Esophagus (tissue), 2 donors: ENCODE measurements around the gene MFRP. TPM values are rescaled to one million over a fixed set of nuclear protein-coding genes. Genes with fewer than 3 reads are reported as not detected.

Source experiments
- H3K27ac ChIP-seq, 2 donors: one replicate each; pipeline ENCODE4 v1.5.1; 2013; ENCODE audit warnings: low read depth in 2 of 2, mild to moderate bottlenecking in 2 of 2, inconsistent platforms in 1 of 2, low read length in 1 of 2, moderate library complexity in 1 of 2
- H3K27me3 ChIP-seq, 2 donors: one replicate each; pipeline ENCODE4 v1.6.1; 2013; ENCODE audit warnings: low read length in 2 of 2, control low read depth in 1 of 2, mild to moderate bottlenecking in 1 of 2; ENCODE audit not compliant: insufficient read depth in 2 of 2, control insufficient read depth in 1 of 2
- H3K36me3 ChIP-seq, 2 donors: one replicate each; pipeline ENCODE4 v1.6.1; 2013; ENCODE audit warnings: low read length in 1 of 2; ENCODE audit not compliant: control insufficient read depth in 2 of 2, insufficient read depth in 2 of 2
- H3K4me1 ChIP-seq, 2 donors: one replicate each; pipeline ENCODE4 v1.6.1; 2013; ENCODE audit warnings: low read length in 1 of 2; ENCODE audit not compliant: control insufficient read depth in 2 of 2, insufficient read depth in 2 of 2
- H3K4me3 ChIP-seq, 2 donors: one replicate each; pipeline ENCODE4 v1.5.1; 2013; ENCODE audit warnings: low read length in 2 of 2, mild to moderate bottlenecking in 2 of 2, low read depth in 1 of 2, moderate library complexity in 1 of 2
- H3K9me3 ChIP-seq, 2 donors: one replicate each; pipeline ENCODE4 v1.6.1; 2013; ENCODE audit warnings: mild to moderate bottlenecking in 2 of 2, low read depth in 1 of 2, low read length in 1 of 2, moderate library complexity in 1 of 2; ENCODE audit not compliant: control insufficient read depth in 2 of 2, insufficient read depth in 1 of 2
- WGBS, 2 donors: extraction: QIAGEN DNeasy Blood & Tissue Kit; methylation state at CpG; one replicate each; pipeline ENCODE4 v1.1.7; 2013; 5-methylcytosine and 5-hydroxymethylcytosine counted together
- polyA plus RNA-seq, 2 donors: library from polyadenylated mRNA; stranded (reverse); fragments of 200-250 nt; gene quantifications; one replicate each; pipeline ENCODE4 v1.2.3, GENCODE V29; 2013
- donor health status: healthy with polysubstance abuse.
- donor health status: Bipolar disorder and iron deficiency.

MFRP gene
- polyA plus RNA-seq, 2 donors: not detected

- Histone ChIP-seq H3K4me1 (peaks cover 9 to 25% of the 10 kb centered on the region in 2 donors), H3K27me3 (no peaks in the 10 kb centered on the region), H3K9me3 (no peaks in the 10 kb centered on the region), H3K36me3 (peaks cover 0 to 4% of the 10 kb centered on the region in 2 donors), H3K27ac (peak overlapping the region; percentile 89 to 92), H3K4me3 (no peak overlapping the region)
- 68 to 80% methylated on average over 8 of the region's 8 CpGs for WGBS, 2 donors
Observed at GRCh38 chr11:119319136-119319699, 27.3 kb downstream of the MFRP start.

GRCh38 chr11:119318240-119319135 lies 28.0 kb downstream of the MFRP start:
- no peaks in the 10 kb centered on the region for H3K9me3 ChIP-seq
- 46 to 61% methylated on average over 22 of the region's 22 CpGs for WGBS, 2 donors
- peak overlapping the region; percentile 89 to 92 for H3K27ac ChIP-seq
- H3K27me3 ChIP-seq: no peaks in the 10 kb centered on the region
- H3K36me3 ChIP-seq: peaks cover 0 to 4% of the 10 kb centered on the region in 2 donors
- peaks cover 9 to 25% of the 10 kb centered on the region in 2 donors for H3K4me1 ChIP-seq
- H3K4me3 ChIP-seq: no peak overlapping the region

- Histone ChIP-seq H3K4me3 (peak overlapping the region; percentile 13 to 57), H3K36me3 (peaks cover 0 to 4% of the 10 kb centered on the region in 2 donors), H3K9me3 (no peaks in the 10 kb centered on the region), H3K27me3 (no peaks in the 10 kb centered on the region), H3K4me1 (peaks cover 9 to 23% of the 10 kb centered on the region in 2 donors), H3K27ac (peak overlapping the region; percentile 89 to 92)
- WGBS, 2 donors: 42 to 49% methylated on average over 14 of the region's 14 CpGs
Observed at GRCh38 chr11:119317592-119318239, 28.8 kb downstream of the MFRP start.

DNA sequence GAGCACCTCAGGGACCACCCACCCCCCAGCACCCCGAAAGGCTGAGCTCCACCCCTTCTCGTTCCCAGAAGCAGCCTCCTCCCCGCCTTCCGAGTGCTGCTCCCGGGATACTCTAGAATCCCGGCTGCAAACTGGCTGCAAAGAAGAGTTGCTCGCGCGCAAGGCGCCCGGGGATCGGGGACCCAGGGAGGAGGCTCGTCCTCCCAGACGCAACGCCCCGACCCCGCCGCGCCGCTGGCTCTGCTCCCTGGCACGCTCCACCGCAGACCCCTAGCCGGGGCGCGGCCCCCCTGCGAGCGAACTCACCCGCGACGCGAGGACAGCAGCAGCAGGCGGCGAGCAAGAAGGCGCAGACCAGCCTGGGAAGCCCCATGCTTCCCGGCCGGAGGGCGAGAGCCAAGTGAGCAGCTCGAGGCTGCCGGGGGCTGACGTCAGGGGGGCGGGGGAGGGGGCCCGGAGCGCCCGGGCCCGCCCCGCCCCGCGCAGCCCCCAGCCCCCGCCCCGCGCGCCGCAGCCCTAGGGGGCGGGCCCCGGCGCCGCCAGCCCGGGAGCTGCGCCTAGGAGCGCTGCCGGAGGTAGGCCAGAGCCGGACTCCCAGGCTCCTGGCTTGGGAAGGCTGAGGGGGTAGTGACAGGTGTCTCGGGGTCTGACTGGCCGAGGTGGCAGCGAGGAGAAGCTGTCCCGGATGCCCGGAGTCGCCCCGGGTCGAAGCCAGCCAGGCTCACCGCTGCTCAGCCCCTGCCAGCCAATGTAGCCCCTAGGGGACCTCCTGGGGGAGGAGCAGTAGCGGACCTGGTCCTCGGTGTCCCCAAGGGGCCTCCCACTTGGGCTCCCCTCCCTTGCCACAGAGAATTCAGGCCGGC lies 29.5 kb downstream of the MFRP start, which contains the start of gene MCAM:
Gene MCAM (minus strand): TSS at position 402 of the 863 bp plus-strand sequence. CDS start 29 bp downstream, at position 373.
- Histone ChIP-seq H3K27ac (peak within 1 kb of the TSS; percentile 90 to 92), H3K4me3 (peak within 1 kb of the TSS; percentile 57 to 58), H3K27me3 (no peaks in the 10 kb centered on the region), H3K9me3 (no peaks in the 10 kb centered on the region), H3K36me3 (peaks cover 0 to 4% of the 10 kb centered on the region in 2 donors), H3K4me1 (peaks cover 9 to 23% of the 10 kb centered on the region in 2 donors)
- WGBS, 2 donors: 1 to 5% methylated on average over 44 to 74 of the region's 74 CpGs

DNA sequence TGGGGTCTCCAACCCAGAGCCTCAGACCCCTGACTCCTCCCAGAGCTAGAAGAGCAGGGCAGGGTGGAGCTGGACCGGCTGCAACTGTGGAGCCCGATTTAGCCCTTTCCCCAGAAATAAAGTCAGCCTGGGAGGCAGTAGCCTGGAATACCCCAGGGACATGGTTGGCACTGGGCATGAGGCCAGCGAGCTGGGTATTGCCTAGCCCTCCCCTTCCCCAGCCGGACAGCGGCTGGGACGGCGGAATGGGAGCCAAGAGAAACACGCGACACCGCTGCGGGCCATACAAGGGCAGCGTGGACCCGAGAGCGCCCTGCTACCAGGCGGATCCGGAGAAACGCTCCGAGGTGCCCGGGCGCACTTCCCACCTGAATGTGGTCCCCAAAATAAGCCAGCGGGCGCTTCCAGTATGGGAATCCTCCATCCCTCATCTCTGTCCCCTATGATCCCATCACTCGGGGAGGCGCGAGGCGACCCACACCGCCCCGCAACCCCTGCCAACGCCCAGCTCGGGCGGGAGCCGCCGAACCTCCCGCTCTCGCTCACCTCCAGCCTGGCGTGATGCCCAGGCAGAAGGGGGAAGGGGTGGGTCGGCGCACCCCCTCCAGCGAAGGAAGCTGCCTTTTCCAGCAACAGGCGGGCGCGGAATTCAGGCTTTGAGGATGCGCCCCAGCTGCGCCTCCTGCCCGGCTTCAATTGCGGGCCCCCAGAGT lies 30.3 kb downstream of the MFRP start:
- Histone ChIP-seq H3K9me3 (no peaks in the 10 kb centered on the region), H3K36me3 (peaks cover 0 to 4% of the 10 kb centered on the region in 2 donors), H3K4me1 (peaks cover 9 to 25% of the 10 kb centered on the region in 2 donors), H3K27ac (peak overlapping the region; percentile 90 to 92), H3K4me3 (peak overlapping the region; percentile 57 to 58), H3K27me3 (no peaks in the 10 kb centered on the region)
- WGBS, 2 donors: 0 to 1% methylated on average over 36 to 46 of the region's 46 CpGs

DNA sequence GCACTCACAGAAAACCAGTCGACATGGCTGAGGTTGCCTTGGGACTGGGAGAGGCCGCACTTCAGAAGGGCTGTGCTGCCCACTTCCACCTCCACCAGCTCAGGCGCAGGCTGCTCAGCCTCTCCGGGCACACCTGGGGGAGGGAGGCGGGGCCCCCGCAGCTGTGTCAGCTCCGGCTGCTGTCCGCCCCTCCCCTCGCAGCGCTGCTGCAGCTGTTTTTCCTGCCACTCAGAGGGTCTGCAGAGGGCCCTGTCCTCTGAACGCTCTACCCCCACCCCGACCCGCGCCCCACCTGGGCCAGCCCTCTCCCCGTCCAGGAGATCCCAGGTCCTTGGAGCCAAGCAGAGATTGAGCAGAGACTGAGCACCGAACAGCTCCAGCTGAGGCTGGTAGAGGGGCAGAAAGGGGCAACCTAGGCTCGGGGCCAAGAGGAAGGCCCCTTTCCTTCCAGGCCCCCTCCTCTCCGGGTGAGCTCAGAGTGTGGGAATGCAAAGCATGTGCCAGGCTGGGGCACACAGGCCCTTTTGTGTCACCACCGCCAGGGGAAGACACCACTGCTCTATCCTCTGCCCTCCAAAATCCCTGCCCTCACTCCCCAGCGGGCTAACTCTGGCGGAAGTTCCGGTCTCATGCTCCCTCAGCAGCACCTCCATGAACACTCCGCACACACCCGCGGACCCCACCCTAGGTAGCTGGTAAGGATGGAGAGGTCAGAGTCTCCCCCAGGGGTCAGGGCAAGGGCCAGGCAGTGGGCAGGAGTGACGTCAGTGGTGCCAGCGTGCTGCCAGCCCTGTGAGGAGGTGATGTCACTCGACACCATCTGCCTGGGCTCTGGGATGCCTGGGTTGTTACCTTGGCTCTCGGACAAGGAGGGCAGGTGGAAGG lies 31.1 kb downstream of the MFRP start:
- Histone ChIP-seq H3K27ac (peak overlapping the region; percentile 90 to 92), H3K4me3 (peak overlapping the region; percentile 57 to 58), H3K27me3 (no peaks in the 10 kb centered on the region), H3K9me3 (no peaks in the 10 kb centered on the region), H3K4me1 (peaks cover 9 to 27% of the 10 kb centered on the region in 2 donors), H3K36me3 (peaks cover 0 to 4% of the 10 kb centered on the region in 2 donors)
- 6 to 8% methylated on average over 29 of the region's 29 CpGs for WGBS, 2 donors

- Histone ChIP-seq H3K36me3 (peaks cover 0 to 4% of the 10 kb centered on the region in 2 donors), H3K9me3 (no peaks in the 10 kb centered on the region), H3K27me3 (no peaks in the 10 kb centered on the region), H3K4me1 (peaks cover 9 to 27% of the 10 kb centered on the region in 2 donors), H3K27ac (peak overlapping the region; percentile 64 to 90), H3K4me3 (peak overlapping the region in 1 of 2 donors; percentile 32)
- 62 to 72% methylated on average over 18 of the region's 18 CpGs for WGBS, 2 donors
Observed at GRCh38 chr11:119314726-119315125, 31.8 kb downstream of the MFRP start.

DNA sequence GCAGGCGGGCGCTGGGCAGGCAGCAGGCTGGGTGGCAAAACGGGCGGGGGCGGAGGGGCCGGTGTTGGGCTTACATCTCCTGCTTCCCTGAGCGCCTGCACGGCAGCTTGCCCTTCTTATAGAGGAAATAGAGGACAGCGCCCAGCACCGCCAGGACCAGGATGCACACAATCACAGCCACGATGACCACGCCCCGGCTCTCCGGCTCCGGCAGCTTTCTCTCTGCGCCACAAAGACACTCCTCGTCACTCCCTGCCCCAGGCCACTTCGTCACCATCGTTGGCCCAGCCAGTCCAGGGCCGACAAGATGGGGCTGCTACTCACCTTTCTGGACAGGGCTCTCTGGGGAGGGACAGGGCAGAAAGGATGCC lies 35.8 kb downstream of the MFRP start:
- no peaks in the 10 kb centered on the region for H3K27me3 ChIP-seq
- H3K4me1 ChIP-seq: peaks cover 6 to 11% of the 10 kb centered on the region in 2 donors
- 51 to 58% methylated on average over 18 to 20 of the region's 20 CpGs for WGBS, 2 donors
- peaks cover 0 to 11% of the 10 kb centered on the region in 2 donors for H3K36me3 ChIP-seq
- H3K27ac ChIP-seq: peak overlapping the region; percentile 3 to 24
- no peak overlapping the region for H3K4me3 ChIP-seq
- no peaks in the 10 kb centered on the region for H3K9me3 ChIP-seq
